Spleen (tissue), 7 donors: ENCODE results near the gene TCEAL5.

Source experiments
- POLR2A ChIP-seq, 3 donors: fragments of 450-650 bp; IDR thresholded peaks; one replicate each; pipeline ENCODE4 v1.5.1; 2017; ENCODE audit warnings: antibody characterized with exemption in 3 of 3, mild to moderate bottlenecking in 1 of 3
- POLR2AphosphoS5 ChIP-seq, 3 donors: sonication (generic); formaldehyde crosslinking; IDR thresholded peaks; one replicate each; pipeline ENCODE4 v1.5.1; 2017; ENCODE audit warnings: antibody characterized with exemption in 3 of 3
- TF ChIP-seq, protein P1 (sequence below), 11 experiments: fragments of 200-600 bp in 7 of 11; fragments of 450-650 bp in 4 of 11; sonication (generic) in 4 of 11; IDR thresholded peaks in 8 of 11; conservative IDR thresholded peaks in 3 of 11; 1 replicate in 7 of 11; 2 replicates in 4 of 11; pipeline versions ENCODE4 v1.4.0 to v1.8.0; 2016 to 2021; ENCODE audit warnings: antibody characterized with exemption in 11 of 11, inconsistent platforms in 4 of 11, mild to moderate bottlenecking in 1 of 11
- donor health status: DM: no; HTN: no; CAD: no; lungs with moderate emphysema.
- donor health status: DM: no; HTN: no; CAD: no.
- donor health status: DM: no; HTN: no; CAD: no.

DNA sequence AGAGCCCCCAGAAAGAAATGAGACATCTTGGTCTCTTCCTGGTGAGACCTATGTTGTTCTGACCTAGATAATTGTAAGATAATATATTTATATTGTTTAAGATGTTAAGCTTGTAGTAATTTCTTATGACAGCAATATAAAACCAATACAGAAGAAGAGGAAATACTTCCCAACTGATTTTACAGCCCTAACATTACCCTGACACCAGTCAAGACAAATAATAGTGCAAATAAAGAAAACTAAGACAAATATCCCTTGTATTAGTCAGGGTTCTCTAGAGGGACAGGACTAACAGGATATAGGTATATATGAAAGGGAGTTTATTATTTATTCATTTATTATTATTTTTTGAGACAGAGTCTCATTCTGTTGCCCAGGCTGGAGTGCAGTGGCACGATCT is 40.3 kb downstream of the TCEAL5 start:
- TF ChIP-seq, protein P1, sequence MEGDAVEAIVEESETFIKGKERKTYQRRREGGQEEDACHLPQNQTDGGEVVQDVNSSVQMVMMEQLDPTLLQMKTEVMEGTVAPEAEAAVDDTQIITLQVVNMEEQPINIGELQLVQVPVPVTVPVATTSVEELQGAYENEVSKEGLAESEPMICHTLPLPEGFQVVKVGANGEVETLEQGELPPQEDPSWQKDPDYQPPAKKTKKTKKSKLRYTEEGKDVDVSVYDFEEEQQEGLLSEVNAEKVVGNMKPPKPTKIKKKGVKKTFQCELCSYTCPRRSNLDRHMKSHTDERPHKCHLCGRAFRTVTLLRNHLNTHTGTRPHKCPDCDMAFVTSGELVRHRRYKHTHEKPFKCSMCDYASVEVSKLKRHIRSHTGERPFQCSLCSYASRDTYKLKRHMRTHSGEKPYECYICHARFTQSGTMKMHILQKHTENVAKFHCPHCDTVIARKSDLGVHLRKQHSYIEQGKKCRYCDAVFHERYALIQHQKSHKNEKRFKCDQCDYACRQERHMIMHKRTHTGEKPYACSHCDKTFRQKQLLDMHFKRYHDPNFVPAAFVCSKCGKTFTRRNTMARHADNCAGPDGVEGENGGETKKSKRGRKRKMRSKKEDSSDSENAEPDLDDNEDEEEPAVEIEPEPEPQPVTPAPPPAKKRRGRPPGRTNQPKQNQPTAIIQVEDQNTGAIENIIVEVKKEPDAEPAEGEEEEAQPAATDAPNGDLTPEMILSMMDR (IDR thresholded peaks at IDR 0.05 in 8 of 11, conservative IDR thresholded peaks at IDR 0.05 in 3 of 11), result no peak
- TF ChIP-seq POLR2A (IDR thresholded peaks at IDR 0.05), result no peak
- no peak for TF ChIP-seq POLR2AphosphoS5 (IDR thresholded peaks at IDR 0.05)
